ENCODE results near the gene ODC1. TPM values are rescaled to one million over a fixed set of nuclear protein-coding genes. Genes with fewer than 3 reads are reported as not detected.
A peak's percentile ranks its signal among the peaks of the same experiment; 100 is the strongest.
"Not testable (repeated sequence)": the region's sequence is repeated elsewhere in the genome, so short reads cannot be mapped to it uniquely, and the experiment has no call there.

ODC1 gene
- total RNA-seq, 1 experiment from 2014 or later, result 110 TPM

- H3K4me3 ChIP-seq, result no peak overlapping the region
- DNase-seq (ENCODE audit: low read depth in 1 of 2, low spot score in 2 of 2), result no peak
- H3K9me3 ChIP-seq (replicated peaks), result no peaks in the 10 kb centered on the region
- peaks cover 29% of the 10 kb centered on the region for H3K4me1 ChIP-seq (replicated peaks)
- H3K36me3 ChIP-seq, result no peaks in the 10 kb centered on the region
- H3K27me3 ChIP-seq (replicated peaks), result no peaks in the 10 kb centered on the region
- no peak overlapping the region; the same call in 1 of the 2 replicates for H3K27ac ChIP-seq
These were observed 5.8 kb upstream of the ODC1 start for GRCh38 chr2:10453905-10454298.

- no peak for DNase-seq (ENCODE audit: low read depth in 1 of 2, low spot score in 2 of 2)
- Histone ChIP-seq H3K36me3 (no peaks in the 10 kb centered on the region), H3K9me3 (replicated peaks) (no peaks in the 10 kb centered on the region), H3K27me3 (replicated peaks) (no peaks in the 10 kb centered on the region), H3K4me1 (replicated peaks) (peaks cover 30% of the 10 kb centered on the region), H3K27ac (no peak overlapping the region), H3K4me3 (no peak overlapping the region)
These were observed 5.1 kb upstream of the ODC1 start for GRCh38 chr2:10452956-10453904.

DNA sequence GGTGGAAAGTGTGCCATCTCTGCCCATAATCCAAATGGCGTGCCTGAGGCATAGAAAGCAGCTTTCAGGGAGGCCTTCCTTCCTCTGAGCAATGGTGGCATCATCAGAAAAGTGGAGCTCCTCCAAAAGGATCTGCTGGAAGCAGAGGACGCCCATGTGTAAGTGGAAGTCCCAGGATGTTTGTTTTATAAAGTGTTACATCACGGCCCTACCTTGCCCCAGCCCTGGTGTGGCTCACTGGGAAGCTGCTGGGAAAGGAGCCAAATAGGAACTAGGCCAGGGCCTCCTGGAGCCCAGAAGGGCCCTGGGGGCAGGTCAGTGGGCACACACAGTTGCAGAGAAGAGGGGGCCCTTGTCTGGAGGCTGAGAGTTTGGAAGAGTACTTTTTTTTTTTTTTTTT is 4.2 kb upstream of the ODC1 start:
- Histone ChIP-seq H3K4me1 (replicated peaks) (peaks cover 39% of the 10 kb centered on the region), H3K27me3 (replicated peaks) (no peaks in the 10 kb centered on the region), H3K27ac (peak overlapping the region; percentile 24; the same call in 1 of the 2 replicates), H3K4me3 (no peak overlapping the region), H3K9me3 (replicated peaks) (0 out of 2 replicates have a peak, but pooled peaks cover 3% of the 10 kb centered on the region), H3K36me3 (peaks cover 7% of the 10 kb centered on the region)
- DNase-seq (ENCODE audit: low read depth in 1 of 2, low spot score in 2 of 2), result peak; percentile 78 to 86

DNA sequence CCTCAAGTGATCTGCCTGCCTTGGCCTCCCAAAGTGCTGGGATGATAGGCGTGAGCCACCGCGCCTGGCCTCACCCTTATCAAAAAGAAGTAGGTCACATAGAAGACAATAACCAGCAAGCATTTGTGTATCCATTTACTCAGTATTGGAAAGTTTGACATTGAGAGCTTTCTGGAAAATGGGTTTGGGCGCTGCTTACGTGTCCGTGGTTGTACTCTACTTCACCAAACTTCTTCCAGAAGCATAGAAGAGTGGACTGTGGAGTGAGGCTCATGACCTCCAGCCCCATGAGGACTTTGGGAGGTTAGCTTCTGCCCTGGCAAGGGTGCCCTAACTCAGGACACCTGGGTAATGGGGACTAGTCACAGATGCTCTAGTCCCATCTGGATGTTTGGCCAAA is 3.7 kb upstream of the ODC1 start:
- peaks cover 44% of the 10 kb centered on the region for H3K4me1 ChIP-seq (replicated peaks)
- no peaks in the 10 kb centered on the region for H3K27me3 ChIP-seq (replicated peaks)
- H3K27ac ChIP-seq, result peak overlapping the region; percentile 24; the same call in 1 of the 2 replicates

GRCh38 chr2:10449838-10450691 is 1.9 kb upstream of the ODC1 start:
- Histone ChIP-seq H3K27ac (no peak overlapping the region), H3K27me3 (replicated peaks) (no peaks in the 10 kb centered on the region), H3K4me1 (replicated peaks) (peaks cover 51% of the 10 kb centered on the region), H3K9me3 (replicated peaks) (0 out of 2 replicates have a peak, but pooled peaks cover 3% of the 10 kb centered on the region), H3K4me3 (no peak overlapping the region), H3K36me3 (peaks cover 7% of the 10 kb centered on the region)
- no peak for DNase-seq (ENCODE audit: low read depth in 1 of 2, low spot score in 2 of 2)

More for the DNA sequence above, 3.7 kb upstream of the ODC1 start:
- Histone ChIP-seq H3K4me3 (no peak overlapping the region), H3K36me3 (peaks cover 7% of the 10 kb centered on the region), H3K9me3 (replicated peaks) (0 out of 2 replicates have a peak, but pooled peaks cover 3% of the 10 kb centered on the region)
- no peak for DNase-seq (ENCODE audit: low read depth in 1 of 2, low spot score in 2 of 2)

GRCh38 chr2:10449486-10449831 is 1.3 kb upstream of the ODC1 start:
- Histone ChIP-seq H3K4me3 (no peak overlapping the region), H3K27me3 (replicated peaks) (no peaks in the 10 kb centered on the region)

DNA sequence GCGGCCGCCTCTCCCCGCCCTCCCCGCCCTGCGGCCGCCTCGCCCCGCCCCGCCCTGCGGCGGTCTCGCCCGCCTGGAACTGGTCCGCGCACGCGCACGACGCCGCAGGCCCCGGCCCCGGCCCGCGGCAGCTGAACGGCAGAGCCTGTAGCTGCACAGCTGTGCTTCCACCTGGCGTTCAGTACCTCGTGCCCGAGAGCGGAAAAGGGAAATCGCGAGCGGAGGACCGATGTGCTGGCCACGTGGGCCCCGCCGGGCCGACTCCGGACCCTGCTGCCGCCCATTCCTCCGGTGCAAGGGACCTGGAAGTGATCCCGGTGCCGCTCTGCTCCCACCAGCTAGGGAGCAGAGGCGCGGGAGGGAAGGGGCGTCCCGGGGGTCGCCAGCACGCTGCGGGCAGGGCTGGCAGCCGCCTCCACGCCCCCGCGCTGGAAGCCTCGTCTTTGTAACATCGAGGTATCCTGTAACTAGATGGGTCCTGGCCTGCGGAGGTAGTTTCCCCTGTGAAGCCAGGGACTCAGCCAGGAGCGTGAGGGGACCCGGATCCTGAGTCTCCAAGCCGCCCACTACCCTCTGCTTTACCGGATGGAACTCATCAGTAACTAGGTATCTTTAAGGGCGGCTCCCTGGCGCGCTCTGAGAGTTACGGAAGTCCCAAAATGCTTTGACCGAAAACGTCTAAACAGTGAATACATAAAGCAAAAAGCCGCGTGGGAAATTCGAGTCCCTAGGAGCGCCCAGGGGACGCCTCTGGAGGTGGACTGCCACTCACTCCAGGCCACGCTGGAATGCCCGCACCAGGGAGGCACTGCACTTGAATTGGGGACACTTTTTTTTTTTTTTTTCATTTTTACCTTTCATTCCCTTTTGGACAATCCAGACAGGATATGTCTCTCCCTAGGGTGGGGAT is 704 bp upstream of the ODC1 start:
- Histone ChIP-seq H3K36me3 (peaks cover 20% of the 10 kb centered on the region), H3K9me3 (replicated peaks) (0 out of 2 replicates have a peak, but pooled peaks cover 3% of the 10 kb centered on the region), H3K27ac (peak overlapping the region; percentile 55), H3K4me3 (peak overlapping the region; percentile 95), H3K4me1 (replicated peaks) (peaks cover 50% of the 10 kb centered on the region), H3K27me3 (replicated peaks) (no peaks in the 10 kb centered on the region)
- peak; percentile 66 to 88 for DNase-seq (ENCODE audit: low read depth in 1 of 2, low spot score in 2 of 2)

More at GRCh38 chr2:10449486-10449831, 1.3 kb upstream of the ODC1 start:
- peaks cover 13% of the 10 kb centered on the region for H3K36me3 ChIP-seq
- H3K27ac ChIP-seq, result no peak overlapping the region
- no peak for DNase-seq (ENCODE audit: low read depth in 1 of 2, low spot score in 2 of 2)
- 0 out of 2 replicates have a peak, but pooled peaks cover 3% of the 10 kb centered on the region for H3K9me3 ChIP-seq (replicated peaks)
- peaks cover 51% of the 10 kb centered on the region for H3K4me1 ChIP-seq (replicated peaks)

- Histone ChIP-seq H3K36me3 (peaks cover 34% of the 10 kb centered on the region), H3K4me1 (replicated peaks) (peaks cover 36% of the 10 kb centered on the region), H3K4me3 (peak overlapping the region; percentile 95), H3K27ac (peak overlapping the region; percentile 93), H3K9me3 (replicated peaks) (0 out of 2 replicates have a peak, but pooled peaks cover 3% of the 10 kb centered on the region), H3K27me3 (replicated peaks) (no peaks in the 10 kb centered on the region)
- no peak for DNase-seq (ENCODE audit: low read depth in 1 of 2, low spot score in 2 of 2)
These were observed 730 bp downstream of the ODC1 start for GRCh38 chr2:10447300-10447894.

DNA sequence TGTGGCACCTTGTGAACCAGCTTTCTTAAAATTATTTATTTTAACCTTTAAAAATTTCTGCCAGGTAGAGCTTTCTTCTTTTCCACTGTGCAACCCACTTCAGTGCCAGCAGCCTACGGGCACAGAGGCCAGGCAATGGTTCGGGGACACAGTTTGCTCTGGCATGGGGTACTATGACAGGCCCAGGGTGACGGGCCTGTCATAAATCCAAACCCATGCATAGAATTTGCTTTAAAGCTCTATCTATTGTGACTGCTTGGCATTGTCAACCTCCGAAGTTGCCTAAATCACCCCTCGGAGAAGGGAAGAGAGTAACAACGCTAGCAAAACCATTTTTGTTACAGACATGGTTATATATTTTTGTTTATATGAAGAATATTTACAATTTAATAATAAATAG is 1.5 kb downstream of the ODC1 start:
- peaks cover 42% of the 10 kb centered on the region for H3K36me3 ChIP-seq

DNA sequence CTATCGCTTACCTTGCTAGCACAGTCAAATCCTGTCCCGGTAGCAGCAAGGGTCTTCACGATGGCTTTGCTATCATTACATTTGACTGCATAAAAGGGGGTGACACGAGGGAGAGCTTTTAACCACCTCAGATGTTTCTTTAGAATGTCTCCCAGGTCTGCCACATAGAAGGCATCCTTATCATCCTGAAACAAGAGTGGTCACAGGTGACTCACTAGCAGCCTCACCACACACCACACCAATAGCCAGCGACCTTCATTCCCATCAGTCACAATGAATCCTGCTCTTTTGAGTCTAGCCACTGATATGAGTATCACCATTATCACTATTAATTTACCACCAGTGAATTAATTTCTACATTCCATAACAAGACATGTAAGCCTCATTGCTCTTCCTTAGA is 3.7 kb downstream of the ODC1 start:
- no peak for DNase-seq (ENCODE audit: low read depth in 1 of 2, low spot score in 2 of 2)
- Histone ChIP-seq H3K4me3 (no peak overlapping the region), H3K4me1 (replicated peaks) (peaks cover 28% of the 10 kb centered on the region), H3K27ac (no peak overlapping the region), H3K27me3 (replicated peaks) (no peaks in the 10 kb centered on the region), H3K9me3 (replicated peaks) (0 out of 2 replicates have a peak, but pooled peaks cover 3% of the 10 kb centered on the region), H3K36me3 (peaks cover 63% of the 10 kb centered on the region)

More for the DNA sequence above, 1.5 kb downstream of the ODC1 start:
- Histone ChIP-seq H3K27ac (no peak overlapping the region), H3K4me3 (no peak overlapping the region), H3K9me3 (replicated peaks) (0 out of 2 replicates have a peak, but pooled peaks cover 3% of the 10 kb centered on the region), H3K27me3 (replicated peaks) (no peaks in the 10 kb centered on the region), H3K4me1 (replicated peaks) (peaks cover 28% of the 10 kb centered on the region)
- DNase-seq (ENCODE audit: low read depth in 1 of 2, low spot score in 2 of 2), result no peak

GRCh38 chr2:10442469-10443126 is 5.5 kb downstream of the ODC1 start:
- not testable (repeated sequence) for H3K9me3 ChIP-seq (replicated peaks); H3K27me3 ChIP-seq (replicated peaks); H3K27ac ChIP-seq; H3K4me3 ChIP-seq; DNase-seq (ENCODE audit: low read depth in 1 of 2, low spot score in 2 of 2)
- Histone ChIP-seq H3K36me3 (peaks cover 68% of the 10 kb centered on the region), H3K4me1 (replicated peaks) (peaks cover 15% of the 10 kb centered on the region)

GRCh38 chr2:10441948-10442347 is 6.2 kb downstream of the ODC1 start:
- Histone ChIP-seq H3K4me3 (no peak overlapping the region), H3K9me3 (replicated peaks) (no peaks in the 10 kb centered on the region), H3K4me1 (replicated peaks) (peaks cover 8% of the 10 kb centered on the region), H3K36me3 (peaks cover 67% of the 10 kb centered on the region), H3K27ac (no peak overlapping the region), H3K27me3 (replicated peaks) (no peaks in the 10 kb centered on the region)
- DNase-seq (ENCODE audit: low read depth in 1 of 2, low spot score in 2 of 2), result no peak

Data from SJSA1 (cell line).